ENCODE results near the gene PDE11A.

DNA sequence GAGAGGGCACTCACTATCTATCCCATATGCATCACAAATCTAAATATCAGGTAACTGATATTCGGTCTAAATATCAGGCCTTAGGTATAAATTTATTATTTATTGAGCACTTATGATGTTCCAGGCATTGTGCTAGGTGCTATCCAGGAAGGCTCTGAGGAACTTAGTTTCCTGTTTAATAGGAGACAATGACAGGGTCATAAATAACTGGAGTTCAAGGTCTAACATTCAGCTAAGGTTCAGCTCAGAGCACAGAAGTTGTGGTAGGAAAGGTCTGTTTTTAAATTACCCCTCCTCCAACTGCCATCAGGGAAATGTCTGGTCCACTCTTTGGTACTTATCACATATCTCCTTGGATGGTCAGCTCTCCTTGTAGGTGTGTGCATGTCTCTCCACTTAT, 486.4 kb downstream of the PDE11A start:
- no peak for TF ChIP-seq CTCF (IDR thresholded peaks at IDR 0.05)
- TF ChIP-seq EP300 (IDR thresholded peaks at IDR 0.05; ENCODE audit: low read depth), result no peak
- TF ChIP-seq POLR2AphosphoS5 (IDR thresholded peaks at IDR 0.05), result no peak
- TF ChIP-seq POLR2A (IDR thresholded peaks at IDR 0.05), result no peak

All from transverse colon (tissue), 4 donors.